Measurements from ENCODE around the gene ZNF688.
A peak's percentile ranks its signal among the peaks of the same experiment; 100 is the strongest.
"Not testable (repeated sequence)": the region's sequence is repeated elsewhere in the genome, so short reads cannot be mapped to it uniquely, and the experiment has no call there.

Gene ZNF688

DNA sequence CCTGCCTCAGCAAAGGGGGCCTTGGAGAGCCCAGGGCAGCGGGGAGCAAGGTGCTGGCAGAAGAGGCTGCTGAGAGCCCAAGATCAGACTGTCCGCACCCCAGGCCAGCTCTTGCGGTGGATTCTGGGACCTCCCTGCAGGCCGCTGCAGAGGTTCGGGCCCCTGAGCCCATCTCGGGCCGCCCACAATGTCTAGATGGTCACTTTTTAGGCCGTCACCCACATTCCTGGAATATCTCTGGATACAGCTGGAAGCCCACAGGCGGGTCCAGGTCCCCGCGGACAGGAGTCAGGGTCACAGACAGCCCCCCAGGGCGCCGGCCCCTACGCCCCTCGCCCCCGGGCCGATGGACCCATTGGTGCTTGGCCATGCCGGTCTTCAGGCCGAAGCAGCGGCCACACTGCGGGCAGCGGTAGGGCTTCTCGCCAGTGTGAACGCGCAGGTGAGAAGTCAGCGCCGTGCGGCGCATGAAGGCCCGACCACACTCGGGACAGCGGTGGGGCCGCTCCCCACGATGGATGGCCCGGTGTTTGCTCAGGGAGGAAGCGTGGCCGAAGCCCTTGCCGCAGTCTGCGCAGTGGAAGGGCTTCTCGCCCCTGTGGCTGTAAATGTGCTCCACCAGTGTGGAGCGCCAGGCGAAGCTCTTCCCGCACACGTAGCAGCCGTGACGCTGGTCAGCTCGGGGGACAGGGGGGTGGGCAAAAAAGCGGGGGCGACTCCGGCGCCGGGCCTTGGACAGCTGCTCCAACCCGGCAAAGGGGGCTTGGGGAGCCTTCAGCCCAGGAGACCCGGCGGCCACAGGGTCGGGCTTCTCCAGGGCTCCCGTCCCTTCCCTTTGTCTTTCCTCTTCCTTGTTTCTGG is 39.0 kb downstream of the ZNF688 start:
- no peak for DNase-seq

GRCh38 chr16:30530163-30531037 is 41.1 kb downstream of the ZNF688 start:
- DNase-seq, result no peak

- DNase-seq, result no peak
These were observed 42.6 kb downstream of the ZNF688 start for GRCh38 chr16:30528799-30529457.

DNA sequence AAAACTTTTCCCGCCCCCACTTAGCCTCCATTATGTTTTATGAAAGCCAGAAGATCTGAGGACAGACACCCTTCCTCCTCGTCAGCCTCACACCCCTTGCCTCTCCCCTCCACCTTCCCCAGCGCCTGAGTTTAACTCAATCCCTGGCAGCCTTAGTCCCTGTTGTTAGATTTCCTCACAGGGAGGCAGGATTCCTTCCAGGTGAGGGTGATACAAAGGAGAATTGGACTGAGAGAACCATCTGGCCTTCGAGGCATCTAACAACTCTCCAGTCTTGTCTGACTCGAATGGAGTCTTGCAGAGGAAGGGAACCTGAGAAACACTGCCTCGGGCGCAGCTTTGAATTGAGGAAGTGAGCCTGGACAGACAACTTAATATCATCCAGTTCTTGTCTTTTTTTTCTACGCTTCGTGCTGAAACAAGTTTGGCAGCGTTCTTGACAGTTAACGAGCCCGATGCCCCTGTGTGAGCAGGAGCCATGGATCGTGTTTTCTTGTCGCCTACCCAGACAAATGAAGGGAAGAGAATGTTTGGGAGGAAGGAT is 43.8 kb downstream of the ZNF688 start:
- DNase-seq, result no peak

- DNase-seq, result peak; percentile 95
These were observed 44.5 kb downstream of the ZNF688 start for GRCh38 chr16:30526823-30527634.

- DNase-seq, result peak; percentile 37
These were observed 45.2 kb downstream of the ZNF688 start, which contains the start of gene ZNF768 for GRCh38 chr16:30526137-30526822. Gene ZNF768, minus strand, starts transcription at chr16:30526566. Its CDS starts 153 bp downstream, at chr16:30526413.

DNA sequence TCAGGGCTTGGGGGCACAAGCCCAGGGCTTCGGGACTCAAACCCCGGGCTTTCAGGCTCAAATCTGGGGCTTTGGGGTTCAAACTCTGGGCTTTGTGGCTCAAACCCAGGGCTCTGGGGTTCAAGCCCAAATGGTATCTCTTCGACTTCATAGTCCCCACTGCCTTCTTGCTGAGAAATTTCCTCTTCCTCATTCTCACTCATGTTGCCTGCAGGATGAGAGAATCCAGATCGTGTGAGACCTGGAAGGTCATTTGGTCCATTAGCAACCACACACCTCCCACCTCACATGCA is 45.7 kb downstream of the ZNF688 start:
- no peak for DNase-seq

DNA sequence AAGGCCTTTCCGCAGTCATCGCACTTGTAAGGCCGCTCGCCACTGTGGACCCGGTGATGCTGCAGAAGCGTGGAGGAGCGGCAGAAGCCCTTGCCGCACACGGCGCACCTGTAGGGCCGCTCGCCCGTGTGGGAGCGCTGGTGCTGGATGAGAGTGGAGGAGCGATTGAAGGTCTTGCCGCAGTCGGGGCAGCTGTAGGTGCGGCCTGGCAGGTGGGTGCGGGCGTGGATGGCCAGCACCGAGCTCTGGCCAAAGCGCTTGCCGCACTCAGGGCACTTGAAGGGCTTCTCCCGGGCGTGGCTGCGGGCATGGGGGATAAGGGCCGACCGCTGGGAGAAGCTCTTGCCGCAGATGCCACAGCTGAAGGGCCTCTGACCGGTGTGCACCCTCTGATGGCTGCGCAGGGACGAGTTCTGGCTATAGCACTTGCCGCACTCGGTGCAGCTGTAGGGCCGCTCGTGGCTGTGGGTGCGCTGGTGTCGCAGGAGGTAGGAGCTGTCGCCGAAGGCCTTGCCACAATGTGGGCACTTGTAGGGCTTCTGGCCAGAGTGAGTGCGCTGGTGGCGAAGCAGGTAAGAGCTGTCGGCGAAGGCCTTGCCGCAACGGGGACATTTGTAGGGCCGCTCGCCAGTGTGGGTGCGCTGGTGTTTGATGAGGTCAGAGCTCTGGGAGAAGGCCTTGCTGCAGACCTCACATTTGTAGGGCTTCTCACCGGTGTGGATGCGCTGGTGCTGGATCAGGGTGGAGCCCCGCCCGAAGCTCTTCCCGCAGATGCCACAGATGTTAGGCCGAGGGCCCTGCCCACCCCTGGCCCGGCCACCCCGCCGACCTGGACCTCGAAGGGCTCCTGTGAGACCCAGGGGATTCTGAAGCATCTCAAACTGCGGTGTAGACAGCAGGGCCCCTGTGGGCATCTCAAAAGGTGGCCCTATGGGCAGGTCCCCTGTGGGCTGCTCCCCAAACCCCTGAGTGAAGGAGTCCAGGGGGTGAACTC is 46.6 kb downstream of the ZNF688 start:
- DNase-seq, result no peak

GRCh38 chr16:30523768-30524574 is 47.5 kb downstream of the ZNF688 start:
- DNase-seq, result no peak

DNA sequence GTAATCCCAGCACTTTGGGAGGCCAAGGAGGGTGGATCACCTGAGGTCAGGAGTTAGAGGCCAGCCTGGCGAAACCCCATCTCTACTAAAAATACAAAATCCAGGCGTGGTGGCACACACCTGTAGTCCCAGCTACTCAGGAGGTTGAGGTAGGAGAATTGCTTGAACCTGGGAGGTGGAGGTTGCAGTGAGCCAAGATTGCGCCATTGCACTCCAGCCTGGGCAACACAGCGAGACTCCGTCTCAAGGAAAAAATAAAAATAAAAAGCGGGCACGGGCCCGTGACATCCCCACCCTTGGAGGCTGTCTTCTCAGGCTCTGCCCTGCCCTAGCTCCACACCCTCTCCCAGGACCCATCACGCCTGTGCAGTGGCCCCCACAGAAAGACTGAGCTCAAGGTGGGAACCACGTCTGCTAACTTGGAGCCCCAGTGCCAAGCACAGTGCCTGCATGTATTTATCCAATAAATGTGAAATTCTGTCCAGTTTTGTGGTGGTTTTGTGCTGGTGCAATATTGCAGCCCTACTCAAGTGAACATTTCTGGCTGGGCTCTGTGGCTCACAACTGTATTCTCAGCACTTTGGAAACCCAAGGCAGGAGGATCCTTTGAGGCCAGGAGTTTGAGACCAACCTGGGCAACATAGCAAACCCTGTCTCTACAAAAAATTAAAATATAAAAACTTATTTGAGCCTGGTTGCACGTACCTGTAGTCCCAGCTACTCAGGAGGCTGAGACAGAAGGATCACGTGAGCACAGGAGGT is 48.6 kb downstream of the ZNF688 start:
- not testable (repeated sequence) for DNase-seq

- DNase-seq, result no peak
These were observed 49.5 kb downstream of the ZNF688 start for GRCh38 chr16:30521873-30522641.

DNA sequence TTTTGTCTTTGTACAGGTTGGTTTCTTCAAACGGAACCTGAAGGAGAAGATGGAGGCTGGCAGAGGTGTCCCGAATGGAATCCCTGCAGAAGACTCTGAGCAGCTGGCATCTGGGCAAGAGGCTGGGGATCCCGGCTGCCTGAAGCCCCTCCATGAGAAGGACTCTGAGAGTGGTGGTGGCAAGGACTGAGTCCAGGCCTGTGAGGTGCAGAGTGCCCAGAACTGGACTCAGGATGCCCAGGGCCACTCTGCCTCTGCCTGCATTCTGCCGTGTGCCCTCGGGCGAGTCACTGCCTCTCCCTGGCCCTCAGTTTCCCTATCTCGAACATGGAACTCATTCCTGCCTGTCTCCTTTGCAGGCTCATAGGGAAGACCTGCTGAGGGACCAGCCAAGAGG is 50.0 kb downstream of the ZNF688 start:
- DNase-seq, result no peak

All from NCI-H1105 treated with DMSO at 0.1 percent for 48 hours (cell line).